ENCODE results near the gene THADA.
"Not testable (repeated sequence)": the region's sequence is repeated elsewhere in the genome, so short reads cannot be mapped to it uniquely, and the experiment has no call there.

The THADA gene

DNA sequence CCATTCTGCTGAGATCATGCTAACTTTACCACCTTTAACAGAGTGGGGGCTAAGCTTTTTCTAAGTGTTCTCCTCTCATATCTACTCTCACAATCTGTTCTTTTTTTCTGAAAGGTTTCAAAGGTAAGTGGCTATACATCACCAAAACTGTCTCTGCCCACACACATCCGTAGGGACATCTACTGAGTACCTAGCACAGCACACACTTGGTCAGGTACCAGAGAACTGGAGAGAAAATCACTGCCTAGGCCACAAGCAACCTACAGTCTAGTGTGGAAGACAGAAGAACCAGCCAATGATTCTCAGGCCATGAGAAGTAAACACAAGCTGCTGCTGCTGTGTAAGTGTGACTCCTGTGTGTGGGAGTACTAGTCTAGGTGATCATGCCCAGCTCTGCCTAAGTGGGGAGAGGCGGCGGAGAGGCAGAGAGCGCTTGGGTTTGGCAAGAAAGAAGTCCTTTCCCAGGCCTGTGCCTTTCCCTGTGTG, 193.3 kb downstream of the THADA start:
- no peak for DNase-seq

- DNase-seq: no peak
These were observed 193.8 kb downstream of the THADA start for GRCh38 chr2:43402002-43402401.

DNA sequence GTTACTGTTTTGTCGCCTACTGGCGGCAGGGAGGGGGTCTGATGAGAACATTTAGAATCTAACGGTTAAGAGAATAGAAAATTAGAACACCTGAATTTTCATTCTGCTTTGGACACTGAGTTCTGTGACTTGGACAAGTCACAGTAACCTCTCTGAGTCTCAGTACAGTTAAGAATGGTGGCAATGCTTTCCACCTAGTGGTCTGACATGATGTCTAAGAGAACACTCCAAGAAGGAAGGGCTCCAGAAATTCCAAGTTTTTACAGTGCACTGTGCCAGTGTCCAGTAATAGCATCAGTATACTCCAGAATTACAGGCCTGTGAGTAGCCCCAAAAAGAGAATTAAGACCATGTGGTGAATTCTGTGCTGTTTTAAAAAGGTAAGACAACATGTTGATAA, 195.3 kb downstream of the THADA start:
- no peak for DNase-seq

- no peak for DNase-seq
These were observed 196.1 kb downstream of the THADA start for GRCh38 chr2:43399515-43400264.

DNA sequence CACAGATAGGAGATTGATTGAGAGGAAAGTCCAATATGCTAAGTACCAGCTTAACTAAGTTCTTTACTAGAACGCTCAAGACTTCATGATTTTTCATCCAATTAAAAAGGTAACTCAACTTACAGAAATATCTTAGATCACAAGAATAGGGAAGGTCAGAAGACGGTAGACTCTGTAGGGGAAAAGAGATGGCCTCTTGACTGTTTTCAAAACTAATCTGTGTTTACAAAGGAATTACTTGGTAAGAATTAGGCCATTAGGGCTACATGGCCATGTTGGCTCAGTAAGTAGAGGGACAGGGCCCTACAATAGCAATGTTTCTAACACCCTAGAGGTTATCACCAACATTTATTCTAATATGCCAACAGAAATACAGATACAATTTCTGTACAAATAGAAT, 196.7 kb downstream of the THADA start:
- DNase-seq: no peak

DNA sequence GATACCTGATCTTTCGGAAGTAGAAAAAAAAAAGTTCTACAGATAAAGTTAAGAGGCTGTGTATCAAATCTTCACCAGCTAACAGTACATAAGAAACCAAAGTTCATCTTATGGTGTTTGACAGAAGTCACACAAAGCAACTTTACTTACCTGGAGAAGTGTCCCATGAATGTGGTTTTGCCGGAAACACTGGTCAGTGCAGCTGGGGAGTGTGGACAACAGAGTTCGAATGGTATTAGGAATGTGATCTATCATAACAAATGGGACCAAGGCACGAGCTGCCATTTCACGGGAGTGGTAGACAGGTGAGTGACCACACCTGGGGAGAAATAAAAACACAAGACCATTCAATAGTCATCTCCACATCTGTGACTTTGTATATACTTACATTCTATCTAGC, 198.0 kb downstream of the THADA start:
- DNase-seq: no peak

GRCh38 chr2:43397411-43397810, 198.4 kb downstream of the THADA start:
- no peak for DNase-seq

GRCh38 chr2:43396344-43396743, 199.5 kb downstream of the THADA start:
- DNase-seq: not testable (repeated sequence)

- no peak for DNase-seq
These were observed 201.9 kb downstream of the THADA start for GRCh38 chr2:43393918-43394317.

GRCh38 chr2:43391878-43392215, 204.0 kb downstream of the THADA start:
- DNase-seq: no peak

DNA sequence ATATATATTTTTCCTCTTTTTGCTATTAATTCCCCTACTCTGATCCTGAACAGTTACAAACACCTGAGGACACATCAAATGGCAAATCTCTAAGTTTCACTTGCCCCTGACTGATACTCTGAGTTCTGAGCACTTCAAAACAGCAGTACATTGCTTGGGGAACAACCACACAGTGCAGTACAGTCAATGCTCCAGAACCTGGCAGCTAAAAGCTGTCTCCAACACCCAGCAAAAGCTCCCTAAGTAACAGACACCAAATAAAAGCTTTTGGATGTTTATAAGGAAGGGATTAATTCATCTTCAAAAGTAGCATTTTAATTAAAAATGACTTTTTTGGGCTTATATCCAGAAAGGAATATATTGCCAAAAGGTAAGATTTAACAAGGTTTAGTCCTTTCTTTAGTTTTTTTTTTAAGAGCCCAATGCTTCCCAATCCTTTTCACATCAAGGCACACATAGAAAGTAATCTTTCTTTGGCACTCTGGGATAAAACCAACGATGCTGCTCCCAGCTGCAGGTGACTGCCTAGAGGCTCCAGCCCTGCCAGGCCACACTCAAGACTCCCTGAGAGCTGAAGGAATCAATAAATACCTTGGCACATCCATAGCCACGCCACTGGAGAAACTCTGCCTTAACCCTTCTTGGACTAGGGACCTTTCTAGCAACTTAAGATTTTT, 204.5 kb downstream of the THADA start:
- DNase-seq: no peak

- DNase-seq: no peak
These were observed 206.0 kb downstream of the THADA start for GRCh38 chr2:43389581-43390466.

DNA sequence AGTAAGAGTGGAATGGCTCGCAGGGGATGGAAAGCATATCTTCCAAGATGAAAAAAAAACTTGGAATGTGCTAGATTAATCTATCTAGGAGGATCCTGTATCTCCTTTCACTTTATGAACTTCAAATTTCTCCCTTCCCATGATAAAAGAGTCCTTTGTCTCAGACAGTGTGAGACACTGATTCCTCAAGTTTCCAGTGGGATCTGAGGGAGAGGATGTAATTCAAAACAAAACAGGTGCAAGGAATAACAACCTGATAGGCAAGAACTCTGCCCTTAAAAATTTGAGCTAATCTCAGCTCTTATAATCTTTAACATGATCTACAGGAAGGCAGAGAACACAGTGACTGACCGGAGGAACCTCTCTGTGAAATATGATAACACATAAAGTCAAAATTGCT, 207.5 kb downstream of the THADA start:
- DNase-seq: no peak

GRCh38 chr2:43387092-43388062, 208.5 kb downstream of the THADA start:
- no peak for DNase-seq

DNA sequence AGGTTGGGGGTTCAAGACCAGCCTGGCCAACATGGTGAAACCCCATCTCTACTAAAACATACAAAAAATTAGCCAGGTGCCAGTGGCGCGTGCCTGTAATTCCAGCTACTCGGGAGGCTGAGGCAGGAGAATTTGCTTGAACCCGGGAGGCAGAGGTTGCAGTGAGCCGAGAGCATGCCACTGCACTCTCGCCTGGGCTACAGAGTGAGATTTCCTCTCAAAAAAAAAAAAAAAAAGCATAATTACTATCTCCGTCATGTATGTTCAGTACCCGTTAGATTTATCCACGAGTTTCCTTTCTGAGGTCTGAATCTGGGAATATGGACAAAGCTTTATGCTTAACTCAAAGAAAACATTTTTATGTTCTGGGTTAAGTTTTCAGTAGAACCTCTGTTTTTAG, 209.2 kb downstream of the THADA start:
- not testable (repeated sequence) for DNase-seq

GRCh38 chr2:43384143-43384542, 211.7 kb downstream of the THADA start:
- no peak for DNase-seq

DNA sequence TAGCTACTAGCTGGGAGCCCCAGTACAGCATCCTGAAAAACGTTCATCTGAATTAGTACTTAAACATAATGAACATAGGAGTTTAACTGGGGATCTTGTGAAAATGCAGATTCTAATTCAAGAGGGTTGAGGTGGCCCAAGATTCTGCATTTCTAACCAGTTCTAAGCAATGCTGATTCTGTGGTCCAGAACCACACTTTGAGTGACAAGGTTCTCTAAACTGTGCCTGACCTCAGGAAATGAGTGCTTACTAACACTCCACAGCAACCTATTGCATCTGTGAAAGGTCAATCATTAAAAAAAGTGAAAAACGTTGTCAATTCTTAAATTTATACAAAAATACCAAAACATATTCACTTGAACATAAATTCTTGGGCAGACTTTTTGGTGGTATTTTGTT, 212.3 kb downstream of the THADA start:
- no peak for DNase-seq

DNA sequence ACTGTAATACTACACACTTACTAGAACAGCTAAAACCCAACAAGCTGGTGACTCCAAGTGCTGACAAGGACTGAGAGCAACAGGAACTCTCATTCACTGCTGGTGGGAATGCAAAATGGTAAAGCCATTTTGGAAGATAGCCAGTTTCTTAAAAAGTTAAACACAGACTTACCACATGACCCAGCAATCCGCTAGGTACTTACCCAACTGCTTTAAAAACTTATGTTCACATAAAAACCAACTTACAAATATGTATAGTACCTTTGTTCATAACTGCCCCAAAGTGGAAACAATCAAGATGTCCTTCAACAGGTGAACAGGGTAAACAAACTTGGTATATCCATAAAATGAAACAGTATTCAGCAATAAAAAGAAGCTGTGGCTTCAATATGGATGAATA, 216.3 kb downstream of the THADA start:
- no peak for DNase-seq

DNA sequence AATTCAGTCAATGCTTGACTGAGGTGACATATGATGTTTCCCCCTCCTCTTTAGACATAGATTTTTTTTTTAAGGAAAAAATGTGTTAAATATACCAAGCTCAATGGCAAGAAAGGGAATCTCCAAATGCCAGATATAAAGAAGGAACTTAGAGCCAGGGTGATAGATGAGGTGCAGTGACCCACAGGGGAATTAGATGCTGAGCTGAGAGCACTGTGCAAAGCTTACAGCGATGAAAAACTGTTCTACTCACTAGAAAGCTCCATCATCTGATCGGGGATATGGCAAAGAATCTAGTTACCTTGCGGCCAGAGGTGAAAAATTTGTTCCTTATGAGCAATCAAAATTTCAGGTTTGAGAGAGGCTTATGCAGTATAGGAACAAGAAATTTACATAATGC, 218.5 kb downstream of the THADA start:
- no peak for DNase-seq

DNA sequence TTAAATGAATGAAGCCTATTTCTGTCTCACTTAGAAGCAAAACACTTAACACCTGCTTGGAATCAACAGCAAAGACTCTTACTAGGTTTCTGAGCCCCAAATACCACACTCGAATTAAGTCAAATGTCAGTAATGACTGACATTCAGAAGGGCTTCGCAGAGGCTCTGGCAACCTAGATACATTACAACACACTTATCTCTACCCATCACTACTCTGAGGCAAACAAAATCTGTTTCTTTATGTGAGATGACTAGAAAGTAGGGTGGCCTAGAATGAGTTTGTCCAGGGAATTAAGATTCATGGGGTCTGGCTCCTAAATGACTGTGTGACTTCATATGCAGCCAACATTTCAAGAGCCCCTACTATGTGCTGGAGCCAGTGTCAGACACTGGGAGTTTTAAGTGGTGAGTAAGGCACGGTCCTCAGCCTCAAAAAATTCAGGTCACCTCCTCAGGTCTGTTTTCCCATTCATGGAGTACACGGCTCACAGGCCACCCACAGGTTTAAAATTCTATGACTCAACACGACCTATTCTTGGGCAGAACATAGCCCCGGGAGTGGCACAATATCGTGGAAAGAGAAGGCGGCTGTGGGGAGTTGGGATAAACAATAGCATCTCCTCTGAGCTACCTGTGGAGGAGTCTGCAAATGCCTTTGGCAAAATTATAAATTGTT, 219.2 kb downstream of the THADA start:
- no peak for DNase-seq

GRCh38 chr2:43375746-43376522, 219.9 kb downstream of the THADA start:
- DNase-seq: no peak
